Astrocyte (in vitro differentiated cells and primary cell): ENCODE results near the gene FAM111B.
"Not testable (repeated sequence)": the region's sequence is repeated elsewhere in the genome, so short reads cannot be mapped to it uniquely, and the experiment has no call there.

Experiments
- EZH2 ChIP-seq: IDR thresholded peaks from 2 replicates; pipeline ENCODE4 v1.6.1; 2012; ENCODE audit warnings: mild to moderate bottlenecking, low read length, inconsistent platforms; ENCODE audit not compliant: insufficient read depth
- TF ChIP-seq, protein P1 (sequence below): IDR thresholded peaks from 2 replicates; pipeline ENCODE4 v1.5.1; 2011; ENCODE audit warnings: low read depth, mild to moderate bottlenecking, inconsistent platforms, low read length, moderate library complexity; ENCODE audit not compliant: insufficient read depth

DNA sequence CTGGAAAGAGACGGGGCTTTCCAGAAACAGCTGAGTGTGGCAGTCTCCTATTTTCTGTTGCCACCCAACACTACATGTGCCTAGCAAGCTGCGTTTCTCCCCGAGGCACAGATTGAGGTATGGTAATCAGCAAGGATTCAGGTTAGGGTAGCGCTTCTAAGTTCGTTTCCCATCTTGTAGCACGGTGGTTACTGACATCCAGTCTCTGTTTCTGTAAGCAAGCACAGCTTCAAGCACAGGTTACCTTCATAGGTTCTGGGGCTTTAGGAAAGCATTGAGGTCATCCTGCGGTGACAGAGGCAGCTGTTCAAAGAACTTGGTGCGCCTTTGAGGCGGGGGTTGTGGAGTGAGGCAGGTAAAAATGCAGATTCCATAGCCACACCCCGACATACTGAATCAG lies 684 bp downstream of the FAM111B start:
- TF ChIP-seq, protein P1, sequence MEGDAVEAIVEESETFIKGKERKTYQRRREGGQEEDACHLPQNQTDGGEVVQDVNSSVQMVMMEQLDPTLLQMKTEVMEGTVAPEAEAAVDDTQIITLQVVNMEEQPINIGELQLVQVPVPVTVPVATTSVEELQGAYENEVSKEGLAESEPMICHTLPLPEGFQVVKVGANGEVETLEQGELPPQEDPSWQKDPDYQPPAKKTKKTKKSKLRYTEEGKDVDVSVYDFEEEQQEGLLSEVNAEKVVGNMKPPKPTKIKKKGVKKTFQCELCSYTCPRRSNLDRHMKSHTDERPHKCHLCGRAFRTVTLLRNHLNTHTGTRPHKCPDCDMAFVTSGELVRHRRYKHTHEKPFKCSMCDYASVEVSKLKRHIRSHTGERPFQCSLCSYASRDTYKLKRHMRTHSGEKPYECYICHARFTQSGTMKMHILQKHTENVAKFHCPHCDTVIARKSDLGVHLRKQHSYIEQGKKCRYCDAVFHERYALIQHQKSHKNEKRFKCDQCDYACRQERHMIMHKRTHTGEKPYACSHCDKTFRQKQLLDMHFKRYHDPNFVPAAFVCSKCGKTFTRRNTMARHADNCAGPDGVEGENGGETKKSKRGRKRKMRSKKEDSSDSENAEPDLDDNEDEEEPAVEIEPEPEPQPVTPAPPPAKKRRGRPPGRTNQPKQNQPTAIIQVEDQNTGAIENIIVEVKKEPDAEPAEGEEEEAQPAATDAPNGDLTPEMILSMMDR: not testable (repeated sequence)
- not testable (repeated sequence) for TF ChIP-seq EZH2
